HCT116 (cell line): Measurements from ENCODE around the gene MAU2. TPM values are rescaled to one million over a fixed set of nuclear protein-coding genes. Genes with fewer than 3 reads are reported as not detected.

Experiments
- ATAC-seq: fragments of 200-7000 bp; cut with Tn5 transposase; 2 replicates; pipeline ENCODE4 v1.9.1; 2020; ENCODE audit warnings: mild to moderate bottlenecking, moderate library complexity
- BruUV-seq: library from RNA; stranded (reverse); fragments of 400-500 nt; replicated peaks from 2 replicates; lab custom pipeline; 2021; lab: Mats Ljungman, UMichigan
- CTCF ChIA-PET: fragments of 300-600 bp; sonication (Branson Sonifier 250); formaldehyde crosslinking; loops from one replicate; lab custom pipeline; 2021; ENCODE audit warnings: antibody characterized with exemption; lab: Charles Lee
- POLR2A ChIA-PET: fragments of 300-600, 350-600 bp; sonication (Branson Sonifier 250); formaldehyde crosslinking; loops from one replicate; lab custom pipeline; 2021; ENCODE audit warnings: antibody characterized with exemption; lab: Charles Lee
- RAD21 ChIA-PET, 2 experiments: fragments of 300-600 bp; sonication (Branson Sonifier 250); formaldehyde crosslinking; loops; one replicate each; lab custom pipeline; 2023; ENCODE audit warnings: low total read pairs in 2 of 2; ENCODE audit not compliant: uncharacterized antibody in 2 of 2, unreplicated experiment in 2 of 2, low non-redundant PET in 1 of 2; lab: Charles Lee
- DNase-seq: peaks from one replicate; pipeline ENCODE4 v3.0.0-alpha.2; 2010; ENCODE audit warnings: low read depth, low spot score
- H2AFZ ChIP-seq: fragments of 200-600 bp; shearing (Covaris generic), sonication (generic); 2 replicates; pipeline ENCODE4 v1.6.1; 2017; ENCODE audit warnings: low read depth, mixed run types, mixed read lengths, antibody characterized with exemption, low read length; ENCODE audit not compliant: poor library complexity, severe bottlenecking
- H3K27ac ChIP-seq: 2 replicates; pipeline ENCODE4 v1.5.1; 2012; ENCODE audit warnings: low read depth, low read length
- H3K27me3 ChIP-seq: fragments of 200-600 bp; sonication (generic); 2 replicates; pipeline ENCODE4 v1.6.1; 2016; ENCODE audit warnings: mixed run types, low read length, mixed read lengths; ENCODE audit not compliant: insufficient read depth
- H3K36me3 ChIP-seq, 2 experiments: fragments of 200-500 bp in 1 of 2; fragments of 200-600 bp in 1 of 2; sonication (Bioruptor generic) in 1 of 2; sonication (generic) in 1 of 2; 2 replicates each; pipeline versions ENCODE4 v1.5.1 to v1.6.1; 2014 to 2016; ENCODE audit warnings: low read length in 2 of 2, inconsistent platforms in 1 of 2, mixed read lengths in 1 of 2, mixed run types in 1 of 2; ENCODE audit not compliant: insufficient read depth in 2 of 2, control insufficient read depth in 1 of 2
- H3K4me1 ChIP-seq, 2 experiments: fragments of 200-600 bp in 1 of 2; sonication (generic) in 1 of 2; 2 replicates each; pipeline versions ENCODE4 v1.5.1 to v1.6.1; 2012 to 2017; ENCODE audit warnings: low read length in 2 of 2, inconsistent platforms in 1 of 2, mild to moderate bottlenecking in 1 of 2, mixed read lengths in 1 of 2, mixed run types in 1 of 2, moderate library complexity in 1 of 2; ENCODE audit not compliant: insufficient read depth in 2 of 2, control insufficient read depth in 1 of 2
- H3K4me2 ChIP-seq: fragments of 200-600 bp; sonication (generic); 2 replicates; pipeline ENCODE4 v1.6.1; 2017; ENCODE audit warnings: mixed run types, low read length, mixed read lengths
- H3K4me3 ChIP-seq, 2 experiments: fragments of 200-600 bp in 1 of 2; sonication (generic) in 1 of 2; replicated peaks in 1 of 2; 2 replicates each; pipeline ENCODE4 v1.5.1; 2011 to 2016; ENCODE audit warnings: low read length in 2 of 2, control low read depth in 1 of 2, low read depth in 1 of 2, mild to moderate bottlenecking in 1 of 2, mixed read lengths in 1 of 2, mixed run types in 1 of 2
- H3K79me2 ChIP-seq: fragments of 200-600 bp; sonication (generic); 2 replicates; pipeline ENCODE4 v1.6.1; 2017; ENCODE audit warnings: mild to moderate bottlenecking, mixed run types, low read length, moderate library complexity, mixed read lengths; ENCODE audit not compliant: insufficient read depth
- H3K9ac ChIP-seq: fragments of 200-600 bp; sonication (generic); 2 replicates; pipeline ENCODE4 v1.6.1; 2016; ENCODE audit warnings: low read length, mixed read lengths
- H3K9me2 ChIP-seq: fragments of 200-600 bp; sonication (generic), shearing (Covaris generic); 2 replicates; pipeline ENCODE4 v1.6.1; 2017; ENCODE audit warnings: mixed run types, mild to moderate bottlenecking, moderate library complexity; ENCODE audit not compliant: insufficient read depth
- H3K9me3 ChIP-seq, 2 experiments: fragments of 200-500 bp in 1 of 2; fragments of 200-600 bp in 1 of 2; sonication (Bioruptor generic) in 1 of 2; sonication (generic) in 1 of 2; 2 replicates each; pipeline ENCODE4 v1.6.1; 2014 to 2017; ENCODE audit warnings: low read length in 2 of 2, mixed read lengths in 2 of 2, inconsistent platforms in 1 of 2, low read depth in 1 of 2, mild to moderate bottlenecking in 1 of 2, mixed run types in 1 of 2, moderate library complexity in 1 of 2; ENCODE audit not compliant: control insufficient read depth in 1 of 2, insufficient read depth in 1 of 2
- H4K20me1 ChIP-seq: fragments of 200-600 bp; sonication (generic), shearing (Covaris generic); 2 replicates; pipeline ENCODE4 v1.6.1; 2017; ENCODE audit warnings: mixed run types, mild to moderate bottlenecking, moderate library complexity; ENCODE audit not compliant: insufficient read depth
- ATF3 ChIP-seq: IDR thresholded peaks from 2 replicates; pipeline ENCODE4 v1.6.1; 2012
- CBX3 ChIP-seq: IDR thresholded peaks from 2 replicates; pipeline ENCODE4 v1.6.1; 2012; ENCODE audit warnings: low read depth
- EGR1 ChIP-seq: IDR thresholded peaks from 2 replicates; pipeline ENCODE4 v1.6.1; 2012; ENCODE audit warnings: low read depth
- EZH2 ChIP-seq: fragments of 200-600 bp; sonication (generic); IDR thresholded peaks from 2 replicates; pipeline ENCODE4 v1.6.1; 2017; ENCODE audit warnings: antibody characterized with exemption, mixed run types
- EZH2phosphoT487 ChIP-seq: fragments of 200-600 bp; IDR thresholded peaks from 2 replicates; pipeline ENCODE4 v1.6.1; 2018; ENCODE audit warnings: antibody characterized with exemption, borderline replicate concordance
- FOSL1 ChIP-seq: IDR thresholded peaks from 2 replicates; pipeline ENCODE4 v1.6.1; 2012; ENCODE audit warnings: low read depth
- JUND ChIP-seq: IDR thresholded peaks from 2 replicates; pipeline ENCODE4 v1.6.1; 2012
- MAX ChIP-seq: IDR thresholded peaks from 2 replicates; pipeline ENCODE4 v1.6.1; 2012
- POLR2A ChIP-seq: IDR thresholded peaks from 2 replicates; pipeline ENCODE4 v1.7.0; 2011; ENCODE audit warnings: borderline replicate concordance; ENCODE audit not compliant: insufficient read depth, insufficient read length; ENCODE audit errors: extremely low read depth
- POLR2AphosphoS5 ChIP-seq: IDR thresholded peaks from 2 replicates; pipeline ENCODE4 v1.6.1; 2011; ENCODE audit warnings: mild to moderate bottlenecking, low read depth, low read length, moderate library complexity
- RAD21 ChIP-seq: IDR thresholded peaks from 2 replicates; pipeline ENCODE4 v1.6.1; 2012; ENCODE audit warnings: low read depth, mild to moderate bottlenecking
- REST ChIP-seq: IDR thresholded peaks from 2 replicates; pipeline ENCODE4 v1.6.1; 2012; ENCODE audit warnings: low read depth
- SIN3A ChIP-seq: IDR thresholded peaks from 2 replicates; pipeline ENCODE4 v1.6.1; 2012; ENCODE audit warnings: low read depth
- TCF7L2 ChIP-seq: IDR thresholded peaks from 2 replicates; pipeline ENCODE4 v1.7.0; 2011; ENCODE audit warnings: borderline replicate concordance, inconsistent platforms; ENCODE audit not compliant: insufficient read depth, insufficient read length; ENCODE audit errors: extremely low read depth
- ZBTB33 ChIP-seq: IDR thresholded peaks from 2 replicates; pipeline ENCODE4 v1.6.1; 2011; ENCODE audit warnings: mild to moderate bottlenecking, low read length, moderate library complexity; ENCODE audit not compliant: insufficient replicate concordance; ENCODE audit errors: extremely low read depth
- ZFX ChIP-seq: fragments of 450-650 bp; IDR thresholded peaks from 2 replicates; pipeline ENCODE4 v1.6.1; 2017
- intact Hi-C: fragments of 100-400 bp; cut with micrococcal nuclease; formaldehyde crosslinking; loops from 2 replicates; pipeline ENCODE4 v1.10.0; 2022
- total RNA-seq: library from RNA; stranded (reverse); gene quantifications from one replicate; pipeline ENCODE4 v1.2.1, GENCODE V29; 2021; ENCODE audit not compliant: unreplicated experiment

Gene MAU2
- total RNA-seq, 1 experiment from 2014 or later, result 36.2 TPM

- TF ChIP-seq ZBTB33 (no peak), ZFX (no peak), POLR2A (no peak), RAD21 (no peak)
Measured at GRCh38 chr19:19345232-19345631, 24.6 kb downstream of the MAU2 start (continued).

GRCh38 chr19:19345970-19346369 is 25.3 kb downstream of the MAU2 start:
- H3K36me3 ChIP-seq, result peaks cover 13 to 22% of the 10 kb centered on the region in 2 experiments; a peak in 3 of 4 replicates
- RAD21 ChIA-PET, result no interaction called here
- CTCF ChIA-PET, result no interaction called here
- TF ChIP-seq MAX, result no peak
- TF ChIP-seq ATF3, result no peak
- no peak for TF ChIP-seq RAD21
- TF ChIP-seq FOSL1, result no peak
- TF ChIP-seq POLR2AphosphoS5, result no peak
- no peak for TF ChIP-seq ZFX
- no peak for TF ChIP-seq ZBTB33
- no peak for TF ChIP-seq EGR1
- no peak for TF ChIP-seq EZH2phosphoT487
- TF ChIP-seq EZH2, result no peak
- TF ChIP-seq REST, result no peak
- TF ChIP-seq SIN3A, result no peak
- no peak for TF ChIP-seq CBX3
- no peak for TF ChIP-seq TCF7L2
- no peak for TF ChIP-seq JUND

More at GRCh38 chr19:19345970-19346369, 25.3 kb downstream of the MAU2 start:
- Histone ChIP-seq H3K4me2 (no peak overlapping the region), H3K9ac (no peak overlapping the region), H4K20me1 (no peaks in the 10 kb centered on the region), H3K27ac (no peak overlapping the region), H2AFZ (no peak overlapping the region), H3K4me1 (no peaks in the 10 kb centered on the region), H3K79me2 (no peaks in the 10 kb centered on the region), H3K9me2 (no peaks in the 10 kb centered on the region), H3K4me3 (no peak overlapping the region), H3K27me3 (no peaks in the 10 kb centered on the region), H3K9me3 (no peaks in the 10 kb centered on the region)
- BruUV-seq, result no TSS peak
- ATAC-seq, result no peak
- POLR2A ChIA-PET, result no interaction called here
- DNase-seq, result no peak
- intact Hi-C loops, result loop anchor here (10.0 kb wide), 1 partner anchor 301 kb away; no protein-coding TSS in a partner anchor
